Neutrophil (primary cell): Measurements from ENCODE around the gene KMT2B.
"Not testable (repeated sequence)": the region's sequence is repeated elsewhere in the genome, so short reads cannot be mapped to it uniquely, and the experiment has no call there.

Source experiments
- H3K27ac ChIP-seq: fragments of 200-600 bp; sonication (generic); 2 replicates; pipeline ENCODE4 v1.5.1; 2016; ENCODE audit warnings: mild to moderate bottlenecking, moderate library complexity
- H3K27me3 ChIP-seq: fragments of 200-600 bp; sonication (generic); 2 replicates; pipeline ENCODE4 v1.6.0; 2016; ENCODE audit warnings: mild to moderate bottlenecking
- H3K36me3 ChIP-seq: fragments of 200-600 bp; sonication (generic); 2 replicates; pipeline ENCODE4 v1.5.1; 2017
- H3K4me1 ChIP-seq, 2 experiments: fragments of 200-600 bp in 1 of 2; sonication (generic) in 1 of 2; 1 replicate in 1 of 2; 2 replicates in 1 of 2; pipeline versions ENCODE4 v1.5.1 to v1.6.1; 2013 to 2016; ENCODE audit warnings: low read depth in 1 of 2, low read length in 1 of 2, mild to moderate bottlenecking in 1 of 2, moderate library complexity in 1 of 2; ENCODE audit not compliant: control insufficient read depth in 1 of 2, insufficient read depth in 1 of 2
- H3K4me3 ChIP-seq, 2 experiments: fragments of 200-600 bp in 1 of 2; sonication (generic) in 1 of 2; 1 replicate in 1 of 2; 2 replicates in 1 of 2; pipeline ENCODE4 v1.5.1; 2013 to 2016; ENCODE audit warnings: low read depth in 1 of 2, low read length in 1 of 2, mild to moderate bottlenecking in 1 of 2, moderate library complexity in 1 of 2
- H3K9me3 ChIP-seq: fragments of 200-600 bp; sonication (generic); 2 replicates; pipeline ENCODE4 v1.5.1; 2016
- CTCF ChIP-seq: fragments of 200-600 bp; sonication (generic); IDR thresholded peaks from 2 replicates; pipeline ENCODE4 v1.5.1; 2016; ENCODE audit warnings: antibody characterized with exemption

KMT2B gene

DNA sequence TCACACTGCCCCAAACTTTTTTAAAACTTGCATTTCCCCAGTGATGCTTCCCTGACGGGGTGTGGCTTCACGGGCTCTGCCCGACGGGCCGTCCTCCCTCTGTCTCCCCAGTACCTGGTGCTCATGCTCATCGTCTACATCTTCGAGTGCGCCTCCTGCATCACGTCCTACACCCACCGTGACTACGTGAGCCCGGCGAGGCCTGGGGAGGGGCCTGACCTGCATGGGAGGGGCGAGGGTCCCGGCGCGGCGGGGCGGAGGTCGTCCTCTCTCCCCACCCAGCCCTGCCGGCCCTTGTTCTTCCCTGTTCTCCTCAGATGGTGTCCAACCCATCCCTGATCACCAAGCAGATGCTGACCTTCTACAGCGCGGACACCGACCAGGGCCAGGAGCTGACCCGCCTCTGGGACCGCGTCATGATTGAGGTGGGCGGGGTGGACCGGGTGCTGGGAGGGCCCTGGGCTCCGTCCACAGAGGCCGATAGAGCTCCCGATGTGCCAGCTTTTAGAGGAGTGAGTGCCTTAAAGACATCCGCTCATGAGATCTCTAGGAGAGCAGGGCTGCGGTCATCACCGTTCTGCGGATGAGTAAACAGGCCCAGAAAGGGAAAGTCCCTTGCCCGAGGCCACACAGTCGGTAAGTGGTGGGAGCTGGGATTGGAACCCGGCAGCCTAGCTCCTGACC is 44.5 kb upstream of the KMT2B start:
- Histone ChIP-seq H3K4me3 (no peak overlapping the region), H3K9me3 (no peaks in the 10 kb centered on the region), H3K36me3 (no peaks in the 10 kb centered on the region), H3K27me3 (peaks cover 71% of the 10 kb centered on the region), H3K27ac (no peak overlapping the region), H3K4me1 (no peaks in the 10 kb centered on the region)
- TF ChIP-seq CTCF: no peak

GRCh38 chr19:35675589-35676140 is 42.1 kb upstream of the KMT2B start:
- Histone ChIP-seq H3K4me1 (no peaks in the 10 kb centered on the region), H3K36me3 (no peaks in the 10 kb centered on the region), H3K9me3 (no peaks in the 10 kb centered on the region), H3K4me3 (no peak overlapping the region), H3K27ac (no peak overlapping the region), H3K27me3 (peaks cover 53% of the 10 kb centered on the region)
- TF ChIP-seq CTCF: no peak

DNA sequence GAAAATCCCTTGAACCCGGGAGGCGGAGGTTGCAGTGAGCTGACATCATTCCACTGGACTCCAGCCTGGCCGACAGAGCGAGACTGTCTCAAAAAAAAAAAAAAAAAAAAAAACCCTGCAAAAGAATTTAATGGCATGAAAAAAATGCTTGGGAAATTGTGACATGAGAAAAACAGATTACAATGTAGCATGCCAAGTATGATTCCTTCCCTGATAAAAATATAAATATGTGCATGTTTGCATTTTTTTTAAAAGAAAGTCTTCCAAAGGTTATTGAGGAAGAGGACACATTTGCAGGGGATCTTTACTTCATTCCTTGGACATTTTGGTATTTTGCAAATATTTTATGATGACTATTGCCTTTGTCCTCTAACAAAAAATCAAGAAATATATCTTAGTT is 28.0 kb upstream of the KMT2B start:
- H3K4me1 ChIP-seq: no peaks in the 10 kb centered on the region
- no peaks in the 10 kb centered on the region for H3K36me3 ChIP-seq
- no peak overlapping the region for H3K27ac ChIP-seq
- peaks cover 3% of the 10 kb centered on the region for H3K27me3 ChIP-seq
- TF ChIP-seq CTCF: no peak
- no peak overlapping the region for H3K4me3 ChIP-seq
- no peaks in the 10 kb centered on the region for H3K9me3 ChIP-seq

GRCh38 chr19:35691106-35691505 is 26.7 kb upstream of the KMT2B start:
- H3K27ac ChIP-seq, H3K9me3 ChIP-seq, H3K4me1 ChIP-seq, H3K36me3 ChIP-seq, H3K4me3 ChIP-seq, H3K27me3 ChIP-seq: not testable (repeated sequence)

DNA sequence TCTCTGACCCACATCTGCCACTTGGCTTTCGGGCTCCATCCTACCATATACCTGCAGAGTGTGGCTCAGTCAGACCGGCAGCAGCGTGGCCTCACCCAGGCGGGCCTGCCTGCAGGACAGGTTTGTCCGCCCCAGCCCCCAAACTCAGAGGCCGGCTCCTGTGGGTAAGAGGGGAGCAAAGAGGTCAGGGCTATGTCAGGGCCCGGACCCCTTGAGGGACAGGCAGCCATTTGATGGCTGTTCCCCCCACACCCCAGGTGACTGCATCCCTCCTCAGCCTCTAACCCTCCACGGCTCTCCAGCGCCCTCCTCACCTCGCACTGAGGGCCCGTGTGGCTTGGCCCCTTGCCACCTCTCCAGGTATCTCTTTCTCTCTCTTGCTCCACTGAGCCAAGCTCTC is 25.8 kb upstream of the KMT2B start:
- H3K36me3 ChIP-seq: no peaks in the 10 kb centered on the region
- no peak for TF ChIP-seq CTCF
- H3K27ac ChIP-seq: no peak overlapping the region
- H3K9me3 ChIP-seq: no peaks in the 10 kb centered on the region
- H3K27me3 ChIP-seq: peaks cover 3% of the 10 kb centered on the region
- H3K4me1 ChIP-seq: no peaks in the 10 kb centered on the region
- H3K4me3 ChIP-seq: no peak overlapping the region

- H3K36me3 ChIP-seq: no peaks in the 10 kb centered on the region
- H3K9me3 ChIP-seq: no peaks in the 10 kb centered on the region
- H3K27ac ChIP-seq: no peak overlapping the region
- H3K27me3 ChIP-seq: peaks cover 3% of the 10 kb centered on the region
- no peak for TF ChIP-seq CTCF
- no peak overlapping the region for H3K4me3 ChIP-seq
- H3K4me1 ChIP-seq: no peaks in the 10 kb centered on the region
Measured at GRCh38 chr19:35693422-35693821, 24.4 kb upstream of the KMT2B start.
